22Rv1 (cell line): Measurements from ENCODE around the gene TIMM44.

Experiments used
- CTCF ChIP-seq: fragments of 450-650 bp; IDR thresholded peaks from 2 replicates; pipeline ENCODE4 v1.5.1; 2017; ENCODE audit warnings: mild to moderate bottlenecking
- ZFX ChIP-seq: fragments of 450-650 bp; IDR thresholded peaks from 2 replicates; pipeline ENCODE4 v1.6.1; 2017; ENCODE audit warnings: antibody characterized with exemption, borderline replicate concordance

- TF ChIP-seq CTCF (no peak), ZFX (no peak)
Measured at GRCh38 chr19:7977021-7977722, 33.7 kb upstream of the TIMM44 start.
